Smooth muscle cell (in vitro differentiated cells): ENCODE measurements around the gene KIF17. TPM values are rescaled to one million over a fixed set of nuclear protein-coding genes. Genes with fewer than 3 reads are reported as not detected.

Experiments
- DNase-seq: peaks from one replicate; lab custom pipeline; 2025; ENCODE audit not compliant: unreplicated experiment; lab: John Stamatoyannopoulos, UW
- H2AFZ ChIP-seq: fragments of 200-600 bp; sonication (generic); 2 replicates; pipeline ENCODE4 v1.6.0; 2016; ENCODE audit warnings: antibody characterized with exemption, low read depth, mild to moderate bottlenecking
- H3F3A ChIP-seq: fragments of 200-600 bp; sonication (generic); 2 replicates; pipeline ENCODE4 v1.6.0; 2017; ENCODE audit warnings: antibody characterized with exemption, low read depth
- H3K27ac ChIP-seq: fragments of 200-600 bp; sonication (generic); 2 replicates; pipeline ENCODE4 v1.5.1; 2016; ENCODE audit warnings: low read depth, mild to moderate bottlenecking
- H3K27me3 ChIP-seq: fragments of 200-600 bp; sonication (generic); 2 replicates; pipeline ENCODE4 v1.6.1; 2016; ENCODE audit warnings: low read depth, mild to moderate bottlenecking
- H3K36me3 ChIP-seq: fragments of 200-600 bp; sonication (generic); 2 replicates; pipeline ENCODE4 v1.5.1; 2016; ENCODE audit warnings: low read depth
- H3K4me1 ChIP-seq: fragments of 200-600 bp; sonication (generic); 2 replicates; pipeline ENCODE4 v1.5.1; 2016; ENCODE audit warnings: low read depth
- H3K4me2 ChIP-seq: fragments of 200-600 bp; sonication (generic); 2 replicates; pipeline ENCODE4 v1.6.0; 2016; ENCODE audit warnings: mild to moderate bottlenecking
- H3K4me3 ChIP-seq: fragments of 200-600 bp; sonication (generic); 2 replicates; pipeline ENCODE4 v1.5.1; 2016; ENCODE audit warnings: mild to moderate bottlenecking
- H3K79me2 ChIP-seq: fragments of 200-600 bp; sonication (generic); 2 replicates; pipeline ENCODE4 v1.6.0; 2016; ENCODE audit warnings: low read depth, mild to moderate bottlenecking
- H3K9ac ChIP-seq: fragments of 200-600 bp; sonication (generic); 2 replicates; pipeline ENCODE4 v1.6.0; 2016; ENCODE audit warnings: low read depth
- H3K9me3 ChIP-seq: fragments of 200-600 bp; sonication (generic); replicated peaks from 2 replicates; pipeline ENCODE4 v1.5.1; 2016; ENCODE audit warnings: low read depth
- H4K20me1 ChIP-seq: fragments of 200-600 bp; sonication (generic); 2 replicates; pipeline ENCODE4 v1.6.0; 2016; ENCODE audit warnings: low read depth
- WGBS: methylation state at CpG from one replicate; pipeline ENCODE4 v1.1.7; 2016; ENCODE audit warnings: low lambda C conversion rate; 5-methylcytosine and 5-hydroxymethylcytosine counted together
- polyA plus RNA-seq: library from polyadenylated mRNA; unstranded; fragments of >200 nt; fragmentation: Nextera tagmentation; extraction: Ambion mirVana; gene quantifications from 2 replicates; pipeline ENCODE4 v1.2.1, GENCODE V29; 2016
- total RNA-seq: library from RNA; depleted of rRNA; stranded (reverse); fragments of >200 nt; gene quantifications from 2 replicates; pipeline ENCODE4 v1.2.3, GENCODE V29; 2014
- TF ChIP-seq, protein P1 (sequence below): fragments of 200-600 bp; sonication (generic); IDR thresholded peaks from 2 replicates; pipeline ENCODE4 v1.5.1; 2017; ENCODE audit warnings: borderline replicate concordance, mild to moderate bottlenecking, antibody characterized with exemption; ENCODE audit not compliant: insufficient read depth, poor library complexity, severe bottlenecking

KIF17 gene
- total and polyA plus RNA-seq, 2 experiments from 2014 or later: 0.13 to 2.2 TPM

DNA sequence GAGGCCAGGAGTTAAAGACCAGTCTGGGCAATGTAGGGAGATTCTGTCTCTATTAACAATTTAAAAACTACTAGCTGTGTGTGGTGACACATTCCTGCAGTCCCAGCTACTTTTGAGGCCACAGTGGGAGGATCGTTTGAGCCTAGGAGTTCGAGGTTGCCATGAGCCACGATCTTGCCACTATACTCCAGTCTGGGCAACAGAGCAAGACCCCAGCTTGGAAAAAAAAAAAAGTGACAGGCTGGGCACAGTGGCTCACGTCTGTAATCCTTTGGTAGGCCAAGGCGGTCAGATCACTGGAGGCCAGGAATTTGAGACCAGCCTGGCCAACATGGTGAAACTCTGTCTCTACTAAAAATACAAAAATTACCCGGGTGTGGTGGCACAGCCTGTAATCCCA, 42.5 kb upstream of the KIF17 start:
- DNase-seq: no peak
- H3K27me3 ChIP-seq: no peaks in the 10 kb centered on the region
- H3K4me3 ChIP-seq: no peak overlapping the region
- peaks cover 2% of the 10 kb centered on the region for H3F3A ChIP-seq
- H3K9me3 ChIP-seq: no peaks in the 10 kb centered on the region
- no peaks in the 10 kb centered on the region for H3K4me1 ChIP-seq
- peaks cover 8% of the 10 kb centered on the region for H4K20me1 ChIP-seq
- no peak overlapping the region for H3K9ac ChIP-seq
- H3K4me2 ChIP-seq: no peak overlapping the region
- H3K36me3 ChIP-seq: peaks cover 42% of the 10 kb centered on the region
- 95% methylated on average over 6 of the region's 6 CpGs for WGBS
- TF ChIP-seq, protein P1, sequence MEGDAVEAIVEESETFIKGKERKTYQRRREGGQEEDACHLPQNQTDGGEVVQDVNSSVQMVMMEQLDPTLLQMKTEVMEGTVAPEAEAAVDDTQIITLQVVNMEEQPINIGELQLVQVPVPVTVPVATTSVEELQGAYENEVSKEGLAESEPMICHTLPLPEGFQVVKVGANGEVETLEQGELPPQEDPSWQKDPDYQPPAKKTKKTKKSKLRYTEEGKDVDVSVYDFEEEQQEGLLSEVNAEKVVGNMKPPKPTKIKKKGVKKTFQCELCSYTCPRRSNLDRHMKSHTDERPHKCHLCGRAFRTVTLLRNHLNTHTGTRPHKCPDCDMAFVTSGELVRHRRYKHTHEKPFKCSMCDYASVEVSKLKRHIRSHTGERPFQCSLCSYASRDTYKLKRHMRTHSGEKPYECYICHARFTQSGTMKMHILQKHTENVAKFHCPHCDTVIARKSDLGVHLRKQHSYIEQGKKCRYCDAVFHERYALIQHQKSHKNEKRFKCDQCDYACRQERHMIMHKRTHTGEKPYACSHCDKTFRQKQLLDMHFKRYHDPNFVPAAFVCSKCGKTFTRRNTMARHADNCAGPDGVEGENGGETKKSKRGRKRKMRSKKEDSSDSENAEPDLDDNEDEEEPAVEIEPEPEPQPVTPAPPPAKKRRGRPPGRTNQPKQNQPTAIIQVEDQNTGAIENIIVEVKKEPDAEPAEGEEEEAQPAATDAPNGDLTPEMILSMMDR: no peak
- H3K27ac ChIP-seq: no peak overlapping the region
- H2AFZ ChIP-seq: no peak overlapping the region
- peaks cover 11% of the 10 kb centered on the region for H3K79me2 ChIP-seq

DNA sequence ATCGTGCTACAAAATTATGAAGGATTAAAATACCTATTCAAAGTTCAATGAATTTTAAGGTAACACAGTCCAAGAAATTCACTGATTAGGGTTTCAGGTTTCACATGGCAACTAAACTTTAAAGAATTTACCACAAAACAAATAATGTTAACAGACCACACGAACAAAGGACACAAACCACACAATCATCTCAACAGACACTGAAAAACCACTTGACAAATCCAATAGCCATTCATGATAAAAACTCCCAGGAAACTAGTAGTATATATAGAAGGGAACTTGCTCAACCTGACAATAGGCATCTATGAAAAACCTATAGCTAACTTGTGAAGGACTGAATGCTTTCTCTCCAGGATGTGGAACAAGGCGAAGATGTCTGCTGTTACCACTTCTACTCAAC, 35.8 kb upstream of the KIF17 start:
- H3K27ac ChIP-seq: peak overlapping the region; percentile 19
- no peak overlapping the region for H2AFZ ChIP-seq
- no peaks in the 10 kb centered on the region for H3K9me3 ChIP-seq
- TF ChIP-seq, protein P1: no peak
- peaks cover 3% of the 10 kb centered on the region for H3F3A ChIP-seq
- 91% methylated on average over 3 of the region's 3 CpGs for WGBS
- H3K36me3 ChIP-seq: peaks cover 14% of the 10 kb centered on the region
- no peak overlapping the region for H3K4me2 ChIP-seq
- no peaks in the 10 kb centered on the region for H3K27me3 ChIP-seq
- peaks cover 41% of the 10 kb centered on the region for H4K20me1 ChIP-seq
- H3K9ac ChIP-seq: no peak overlapping the region
- no peaks in the 10 kb centered on the region for H3K4me1 ChIP-seq
- peaks cover 21% of the 10 kb centered on the region for H3K79me2 ChIP-seq
- DNase-seq: no peak
- no peak overlapping the region for H3K4me3 ChIP-seq

DNA sequence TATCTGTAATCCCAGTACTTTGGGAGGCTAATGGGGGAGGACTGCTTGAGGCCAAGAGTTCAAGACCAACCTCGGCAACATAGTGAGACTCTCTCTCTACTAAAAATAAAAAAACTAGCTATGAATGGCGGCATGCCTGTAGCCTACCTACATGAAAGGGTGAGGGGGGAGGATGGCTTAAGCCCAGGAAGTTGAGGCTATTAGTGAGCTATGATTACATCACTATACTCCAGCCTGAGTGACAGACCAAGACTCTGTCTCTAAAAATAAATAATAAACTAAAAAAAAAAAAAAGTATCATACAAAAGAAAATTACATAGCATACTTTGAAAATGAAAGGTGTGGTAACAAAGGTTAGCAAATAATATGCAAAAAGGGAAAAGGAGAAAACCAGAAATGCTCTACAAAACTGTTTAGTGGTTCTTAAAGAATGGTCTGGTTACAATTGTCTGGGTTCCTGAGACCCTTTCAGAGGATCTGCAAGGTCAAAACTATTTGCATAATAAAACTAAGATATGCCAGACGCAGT, 33.7 kb upstream of the KIF17 start:
- H3K79me2 ChIP-seq: peaks cover 18% of the 10 kb centered on the region
- H3K4me1 ChIP-seq: no peaks in the 10 kb centered on the region

DNA sequence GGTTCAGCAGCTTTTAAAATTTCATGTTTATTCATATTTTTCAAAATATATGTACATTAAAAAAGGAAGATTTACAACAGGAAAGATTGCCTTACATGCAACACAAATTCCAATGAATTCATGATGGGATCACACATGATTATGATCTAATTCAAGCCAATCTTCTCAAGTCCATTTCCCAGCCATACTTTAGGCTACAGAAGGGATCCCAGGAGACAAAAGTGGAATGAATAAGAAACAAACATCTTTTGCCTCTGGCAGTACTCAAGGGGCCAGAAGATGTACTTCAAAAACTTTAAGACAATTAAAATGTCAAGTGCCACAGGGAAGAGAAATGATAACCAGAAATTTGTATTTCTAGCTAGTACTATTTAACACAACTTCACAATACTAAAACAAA, 24.9 kb upstream of the KIF17 start:
- Histone ChIP-seq H2AFZ (no peak overlapping the region), H3K4me2 (no peak overlapping the region), H3K9ac (no peak overlapping the region), H3K4me3 (no peak overlapping the region), H3K9me3 (no peaks in the 10 kb centered on the region), H3K27me3 (no peaks in the 10 kb centered on the region), H3F3A (peaks cover 18% of the 10 kb centered on the region), H3K79me2 (peaks cover 5% of the 10 kb centered on the region), H3K27ac (no peak overlapping the region), H3K36me3 (peaks cover 43% of the 10 kb centered on the region), H4K20me1 (peaks cover 10% of the 10 kb centered on the region), H3K4me1 (no peaks in the 10 kb centered on the region)
- no peak for DNase-seq
- TF ChIP-seq, protein P1: no peak

More for the DNA sequence above, 33.7 kb upstream of the KIF17 start:
- no peak overlapping the region for H2AFZ ChIP-seq
- no peak overlapping the region for H3K4me2 ChIP-seq
- TF ChIP-seq, protein P1: no peak
- H3F3A ChIP-seq: peaks cover 3% of the 10 kb centered on the region
- H4K20me1 ChIP-seq: peaks cover 41% of the 10 kb centered on the region
- no peak overlapping the region for H3K4me3 ChIP-seq
- peaks cover 19% of the 10 kb centered on the region for H3K36me3 ChIP-seq
- H3K9me3 ChIP-seq: no peaks in the 10 kb centered on the region
- no peak overlapping the region for H3K9ac ChIP-seq
- WGBS: 66% methylated on average over 3 of the region's 3 CpGs
- H3K27me3 ChIP-seq: no peaks in the 10 kb centered on the region
- no peak overlapping the region for H3K27ac ChIP-seq
- DNase-seq: no peak
